COLO668 (cell line): ENCODE results near the gene IPO4.

Experiments
- DNase-seq: peaks from one replicate; lab custom pipeline; 2025; ENCODE audit not compliant: unreplicated experiment; lab: John Stamatoyannopoulos, UW

IPO4 gene

GRCh38 chr14:24195186-24196070 is 6.8 kb upstream of the IPO4 start, which contains the start of gene TM9SF1:
Gene TM9SF1, minus strand, starts transcription at chr14:24195441. Its CDS starts 422 bp downstream, at chr14:24195019.
- peak; percentile 95 for DNase-seq

GRCh38 chr14:24194873-24195185 is 6.2 kb upstream of the IPO4 start:
- DNase-seq: no peak

GRCh38 chr14:24194186-24194872 is 5.7 kb upstream of the IPO4 start:
- DNase-seq: no peak

GRCh38 chr14:24192933-24193332 is 4.3 kb upstream of the IPO4 start:
- no peak for DNase-seq

GRCh38 chr14:24190416-24190815 is 1.8 kb upstream of the IPO4 start:
- DNase-seq: no peak

- no peak for DNase-seq
Measured at GRCh38 chr14:24189460-24189859, 844 bp upstream of the IPO4 start.

GRCh38 chr14:24189059-24189375 is 401 bp upstream of the IPO4 start:
- DNase-seq: no peak

- no peak for DNase-seq
Measured at GRCh38 chr14:24187539-24187915, 1.1 kb downstream of the IPO4 start.

GRCh38 chr14:24186831-24187538 is 1.6 kb downstream of the IPO4 start:
- DNase-seq: no peak

- no peak for DNase-seq
Measured at GRCh38 chr14:24185741-24186140, 2.9 kb downstream of the IPO4 start.

- no peak for DNase-seq
Measured at GRCh38 chr14:24185026-24185425, 3.6 kb downstream of the IPO4 start.

GRCh38 chr14:24184104-24184970 is 4.3 kb downstream of the IPO4 start:
- no peak for DNase-seq

GRCh38 chr14:24183014-24183481 is 5.6 kb downstream of the IPO4 start:
- no peak for DNase-seq

GRCh38 chr14:24182110-24182882 is 6.3 kb downstream of the IPO4 start:
- DNase-seq: no peak

GRCh38 chr14:24181371-24182077 is 7.1 kb downstream of the IPO4 start:
- DNase-seq: no peak

GRCh38 chr14:24179961-24180796 is 8.4 kb downstream of the IPO4 start:
- DNase-seq: peak; percentile 26

GRCh38 chr14:24179294-24179960 is 9.2 kb downstream of the IPO4 start:
- no peak for DNase-seq
